Esophagus squamous epithelium (tissue), 5 donors: ENCODE measurements around the gene LSMEM2. TPM values are rescaled to one million over a fixed set of nuclear protein-coding genes. Genes with fewer than 3 reads are reported as not detected.
A peak's percentile ranks its signal among the peaks of the same experiment; 100 is the strongest.

Source experiments
- DNase-seq: peaks from one replicate; lab custom pipeline; 2025; lab: John Stamatoyannopoulos, UW
- H3K27ac ChIP-seq, 4 donors: fragments of 200-600 bp; sonication (generic); one replicate each; pipeline ENCODE4 v1.5.1; 2016 to 2019; ENCODE audit warnings: mild to moderate bottlenecking in 1 of 4
- H3K27me3 ChIP-seq, 4 donors: fragments of 200-600 bp; sonication (generic); 1 replicate in 3 of 4; 2 replicates in 1 of 4; pipeline versions ENCODE4 v1.5.1 to v1.6.0; 2017 to 2021; ENCODE audit warnings: antibody characterized with exemption in 1 of 4
- H3K36me3 ChIP-seq, 3 donors: fragments of 200-600 bp; sonication (generic); one replicate each; pipeline ENCODE4 v1.5.1; 2016 to 2019
- H3K4me1 ChIP-seq, 3 donors: fragments of 200-600 bp; sonication (generic); one replicate each; pipeline ENCODE4 v1.5.1; 2017 to 2019
- H3K4me3 ChIP-seq, 4 donors: fragments of 200-600 bp; sonication (generic); 1 replicate in 3 of 4; 2 replicates in 1 of 4; pipeline ENCODE4 v1.5.1; 2016 to 2019; ENCODE audit warnings: mild to moderate bottlenecking in 2 of 4, moderate library complexity in 1 of 4
- H3K9me3 ChIP-seq, 3 donors: fragments of 200-600 bp; sonication (generic); one replicate each; pipeline ENCODE4 v1.5.1; 2016 to 2019
- CTCF ChIP-seq, 6 experiments: fragments of 450-650 bp in 4 of 6; fragments of 200-600 bp in 2 of 6; sonication (generic) in 2 of 6; IDR thresholded peaks; one replicate each; pipeline ENCODE4 v1.5.1; 2016 to 2019; ENCODE audit warnings: antibody characterized with exemption in 6 of 6, mild to moderate bottlenecking in 4 of 6, moderate library complexity in 4 of 6
- POLR2A ChIP-seq, 4 donors: fragments of 450-650 bp; IDR thresholded peaks; one replicate each; pipeline ENCODE4 v1.6.1; 2017; ENCODE audit warnings: antibody characterized with exemption in 4 of 4, mild to moderate bottlenecking in 4 of 4, moderate library complexity in 3 of 4
- WGBS, 2 donors: methylation state at CpG; one replicate each; pipeline ENCODE4 v1.1.5; 2018; 5-methylcytosine and 5-hydroxymethylcytosine counted together
- intact Hi-C: fragments of 100-400 bp; cut with DNase I; formaldehyde crosslinking; loops from one replicate; pipeline ENCODE4 v1.15.0; 2022
- total RNA-seq, 4 donors: library from RNA; depleted of rRNA; stranded (reverse); fragments of >200 nt; gene quantifications; one replicate each; pipeline ENCODE4 v1.1.0, GENCODE V29; 2016
- donor health status: DM: yes; HTN: yes; CAD: no.

The LSMEM2 gene
- not detected for total RNA-seq

GRCh38 chr3:50278880-50279224 lies at the start of gene LSMEM2:
TSS of gene LSMEM2 (plus strand) at chr3:50279087. CDS start at chr3:50279114, 27 bp downstream.
- H3K27ac ChIP-seq: no peak within 1 kb of the TSS
- H3K9me3 ChIP-seq: no peaks in the 10 kb centered on the region
- no peaks in the 10 kb centered on the region for H3K36me3 ChIP-seq
- DNase-seq: no peak
- intact Hi-C loops: loop anchor here (10.0 kb wide), 1 partner anchor 46 kb away; the partner anchor contains the start of genes HYAL2 and TUSC2
- peaks cover 0 to 29% (median 12%) of the 10 kb centered on the region in 3 donors for H3K4me1 ChIP-seq
- TF ChIP-seq POLR2A (IDR thresholded peaks at IDR 0.05) (no peak), CTCF (IDR thresholded peaks at IDR 0.05) (no peak)
- H3K27me3 ChIP-seq: peaks cover 0 to 33% (median 1%) of the 10 kb centered on the region in 4 donors
- no CpG with 5 or more reads among the region's 2 CpGs for WGBS, 2 donors
- no peak within 1 kb of the TSS for H3K4me3 ChIP-seq

GRCh38 chr3:50229490-50229889 lies 49.4 kb upstream of the LSMEM2 start:
- no peak for TF ChIP-seq CTCF (IDR thresholded peaks at IDR 0.05)
- TF ChIP-seq POLR2A (IDR thresholded peaks at IDR 0.05): no peak
- H3K27me3 ChIP-seq: peaks cover 0 to 5% (median 0%) of the 10 kb centered on the region in 4 donors
- no peaks in the 10 kb centered on the region for H3K9me3 ChIP-seq
- no peaks in the 10 kb centered on the region for H3K36me3 ChIP-seq
- H3K27ac ChIP-seq: peak overlapping the region; percentile 59 to 95 (median 90)
- DNase-seq: no peak
- intact Hi-C loops: no loop called here
- 85 to 93% methylated on average over 3 of the region's 3 CpGs for WGBS, 2 donors
- H3K4me1 ChIP-seq: peaks cover 24 to 57% (median 30%) of the 10 kb centered on the region in 3 donors
- no peak overlapping the region for H3K4me3 ChIP-seq

- Histone ChIP-seq H3K4me1 (peaks cover 24 to 64% (median 36%) of the 10 kb centered on the region in 3 donors), H3K9me3 (no peaks in the 10 kb centered on the region), H3K4me3 (no peak overlapping the region), H3K36me3 (no peaks in the 10 kb centered on the region), H3K27me3 (no peaks in the 10 kb centered on the region), H3K27ac (peak overlapping the region; percentile 59 to 95 (median 90))
- no peak for DNase-seq
- TF ChIP-seq CTCF (IDR thresholded peaks at IDR 0.05): no peak
- TF ChIP-seq POLR2A (IDR thresholded peaks at IDR 0.05): no peak
- WGBS, 2 donors: 37 to 67% methylated on average over 4 to 7 of the region's 8 CpGs
- intact Hi-C loops: no loop called here
These were observed 48.6 kb upstream of the LSMEM2 start for GRCh38 chr3:50230104-50230793.

GRCh38 chr3:50230794-50231125 lies 48.1 kb upstream of the LSMEM2 start:
- no peaks in the 10 kb centered on the region for H3K9me3 ChIP-seq
- intact Hi-C loops: no loop called here
- no peaks in the 10 kb centered on the region for H3K36me3 ChIP-seq
- DNase-seq: no peak
- H3K4me3 ChIP-seq: no peak overlapping the region
- H3K4me1 ChIP-seq: peaks cover 24 to 64% (median 38%) of the 10 kb centered on the region in 3 donors
- WGBS, 2 donors: 82 to 91% methylated on average over 3 to 4 of the region's 4 CpGs
- TF ChIP-seq CTCF (IDR thresholded peaks at IDR 0.05): no peak
- no peak for TF ChIP-seq POLR2A (IDR thresholded peaks at IDR 0.05)
- peak overlapping the region in 3 of 4 donors; percentile 59 to 94 (median 86) for H3K27ac ChIP-seq
- H3K27me3 ChIP-seq: no peaks in the 10 kb centered on the region

- no peak for TF ChIP-seq CTCF (IDR thresholded peaks at IDR 0.05)
- TF ChIP-seq POLR2A (IDR thresholded peaks at IDR 0.05): no peak
- peaks cover 21 to 59% (median 33%) of the 10 kb centered on the region in 3 donors for H3K4me1 ChIP-seq
- no peaks in the 10 kb centered on the region for H3K36me3 ChIP-seq
- H3K9me3 ChIP-seq: no peaks in the 10 kb centered on the region
- no peak for DNase-seq
- intact Hi-C loops: no loop called here
- no peaks in the 10 kb centered on the region for H3K27me3 ChIP-seq
- no peak overlapping the region for H3K27ac ChIP-seq
- 70 to 73% methylated on average over 5 of the region's 5 CpGs for WGBS, 2 donors
- no peak overlapping the region for H3K4me3 ChIP-seq
These were observed 47.3 kb upstream of the LSMEM2 start for GRCh38 chr3:50231581-50231980.
